B cell (primary cell): Measurements from ENCODE around the gene DOCK4. TPM values are rescaled to one million over a fixed set of nuclear protein-coding genes. Genes with fewer than 3 reads are reported as not detected.

Experiments used
- ATAC-seq: fragments of 200-7000 bp; cut with Tn5 transposase; one replicate; pipeline ENCODE4 v1.10.0; 2021; ENCODE audit warnings: low read depth, mild to moderate bottlenecking, moderate number of reproducible peaks, moderate library complexity
- CTCF ChIA-PET: fragments of 350-600 bp; sonication (Branson Sonifier 250); formaldehyde crosslinking; loops from one replicate; lab custom pipeline; 2021; ENCODE audit warnings: antibody characterized with exemption, inconsistent platforms; lab: Charles Lee
- POLR2A ChIA-PET: fragments of 350-600 bp; sonication (Branson Sonifier 250); formaldehyde crosslinking; loops from one replicate; lab custom pipeline; 2021; ENCODE audit warnings: antibody characterized with exemption; lab: Charles Lee
- DNase-seq: peaks from one replicate; pipeline ENCODE4 v3.0.0; 2013
- H2AFZ ChIP-seq: 2 replicates; pipeline ENCODE4 v1.6.1; 2012; ENCODE audit warnings: mild to moderate bottlenecking, low read depth, low read length; ENCODE audit not compliant: insufficient read depth, poor library complexity, severe bottlenecking
- H3K27ac ChIP-seq, 2 donors: 1 replicate in 1 of 2; 2 replicates in 1 of 2; pipeline ENCODE4 v1.5.1; 2012 to 2013; ENCODE audit warnings: low read length in 2 of 2, mild to moderate bottlenecking in 2 of 2, moderate library complexity in 1 of 2
- H3K27me3 ChIP-seq, 4 experiments: fragments of 200-600 bp in 1 of 4; sonication (generic) in 1 of 4; replicated peaks in 1 of 4; 1 replicate in 2 of 4; 2 replicates in 2 of 4; pipeline versions ENCODE4 v1.6.1 to v1.7.0; 2013 to 2016; ENCODE audit warnings: low read length in 3 of 4, mild to moderate bottlenecking in 2 of 4, mixed read lengths in 1 of 4, moderate library complexity in 1 of 4; ENCODE audit not compliant: insufficient read depth in 4 of 4, control insufficient read depth in 3 of 4; ENCODE audit errors: control extremely low read depth in 1 of 4
- H3K36me3 ChIP-seq, 2 experiments: replicated peaks in 1 of 2; 1 replicate in 1 of 2; 2 replicates in 1 of 2; pipeline versions ENCODE4 v1.6.1 to v1.7.1; 2013; ENCODE audit warnings: low read length in 1 of 2; ENCODE audit not compliant: insufficient read depth in 2 of 2, control insufficient read depth in 1 of 2; ENCODE audit errors: control extremely low read depth in 1 of 2, extremely low read depth in 1 of 2
- H3K4me1 ChIP-seq, 2 donors: fragments of 200-600 bp in 1 of 2; sonication (generic) in 1 of 2; 1 replicate in 1 of 2; 2 replicates in 1 of 2; pipeline versions ENCODE4 v1.5.1 to v1.6.1; 2013 to 2017; ENCODE audit warnings: low read length in 2 of 2; ENCODE audit not compliant: control insufficient read depth in 2 of 2, insufficient read depth in 2 of 2
- H3K4me2 ChIP-seq: replicated peaks from 2 replicates; pipeline ENCODE3; 2012; ENCODE audit warnings: mild to moderate bottlenecking, low read depth, low read length; ENCODE audit not compliant: poor library complexity, severe bottlenecking
- H3K4me3 ChIP-seq, 5 experiments: fragments of 200-600 bp in 1 of 5; sonication (generic) in 1 of 5; 1 replicate in 3 of 5; 2 replicates in 2 of 5; pipeline versions ENCODE4 v1.5.1 to v1.7.0; 2011 to 2016; ENCODE audit warnings: low read length in 4 of 5, mild to moderate bottlenecking in 4 of 5, low read depth in 2 of 5, control low read depth in 1 of 5, moderate library complexity in 1 of 5; ENCODE audit not compliant: insufficient read depth in 1 of 5; ENCODE audit errors: control extremely low read depth in 1 of 5, extremely low read depth in 1 of 5
- H3K79me2 ChIP-seq: fragments of 200-600 bp; sonication (generic); one replicate; pipeline ENCODE4 v1.6.0; 2016; ENCODE audit warnings: low read length; ENCODE audit not compliant: control insufficient read depth, insufficient read depth
- H3K9ac ChIP-seq: fragments of 200-600 bp; sonication (generic); 2 replicates; pipeline ENCODE4 v1.6.1; 2017; ENCODE audit warnings: mild to moderate bottlenecking, low read length, moderate library complexity
- H3K9me3 ChIP-seq, 3 donors: one replicate each; pipeline versions ENCODE4 v1.6.1 to v1.7.1; 2013; ENCODE audit warnings: low read length in 2 of 3; ENCODE audit not compliant: control insufficient read depth in 2 of 3, insufficient read depth in 1 of 3; ENCODE audit errors: control extremely low read depth in 1 of 3
- H4K20me1 ChIP-seq: 2 replicates; pipeline ENCODE4 v1.6.0; 2012; ENCODE audit warnings: mild to moderate bottlenecking, low read length; ENCODE audit not compliant: insufficient read depth, control insufficient read depth, poor library complexity, severe bottlenecking
- H3K27ac Mint-ChIP-seq: one replicate; pipeline ENCODE4 v1.8.0; 2021; ENCODE audit warnings: mixed read lengths
- H3K27me3 Mint-ChIP-seq: one replicate; pipeline ENCODE4 v1.8.0; 2021; ENCODE audit warnings: mixed read lengths
- H3K4me1 Mint-ChIP-seq: one replicate; pipeline ENCODE4 v1.8.0; 2021; ENCODE audit warnings: mixed read lengths
- H3K4me3 Mint-ChIP-seq: one replicate; pipeline ENCODE4 v1.8.0; 2021; ENCODE audit warnings: mixed read lengths
- H3K9me3 Mint-ChIP-seq: one replicate; pipeline ENCODE4 v1.8.0; 2022; ENCODE audit warnings: mixed read lengths; ENCODE audit not compliant: insufficient read depth
- CTCF ChIP-seq: fragments of 200-600 bp; IDR thresholded peaks from one replicate; pipeline ENCODE4 v1.8.0; 2022; ENCODE audit warnings: antibody characterized with exemption, mild to moderate bottlenecking
- EZH2 ChIP-seq: IDR thresholded peaks from 2 replicates; pipeline ENCODE4 v1.6.1; 2012; ENCODE audit warnings: borderline replicate concordance, low read depth, mild to moderate bottlenecking, moderate library complexity, low read length; ENCODE audit not compliant: insufficient read depth, poor library complexity, severe bottlenecking
- WGBS: methylation state at CpG from one replicate; pipeline ENCODE4 v1.1.5; 2013; ENCODE audit warnings: missing lambda C conversion rate; ENCODE audit not compliant: insufficient coverage; 5-methylcytosine and 5-hydroxymethylcytosine counted together
- intact Hi-C: fragments of 100-400 bp; cut with micrococcal nuclease; formaldehyde crosslinking; loops from one replicate; pipeline ENCODE4 v1.10.0; 2022
- polyA plus RNA-seq: library from polyadenylated mRNA; depleted of rRNA; stranded (reverse); fragments of >200 nt; gene quantifications from 2 replicates; pipeline ENCODE4 v1.2.3, GENCODE V29; 2012
- total RNA-seq, 2 donors: library from RNA; stranded (reverse); fragments of 120-200 nt in 1 of 2; gene quantifications; 1 replicate in 1 of 2; 2 replicates in 1 of 2; pipeline versions ENCODE4 v1.2.3 to v1.2.4, GENCODE V29; 2013 to 2022

Gene DOCK4
- total and polyA plus RNA-seq, 2 donors (not counting 1 experiment from before 2014, with no cell fraction given), result 0.03 to 4.1 TPM

- DNase-seq, result no peak
- intact Hi-C loops, result no loop called here
- Mint-ChIP-seq H3K9me3 (no peaks in the 10 kb centered on the region), H3K27ac (no peak overlapping the region), H3K4me1 (no peaks in the 10 kb centered on the region), H3K27me3 (peaks cover 21% of the 10 kb centered on the region), H3K4me3 (no peak overlapping the region)
- 86% methylated on average over 1 of the region's 1 CpG for WGBS
- Histone ChIP-seq H2AFZ (no peak overlapping the region), H3K79me2 (no peaks in the 10 kb centered on the region), H3K4me1 (no peaks in the 10 kb centered on the region), H3K36me3 (no peaks in the 10 kb centered on the region), H3K9me3 (peaks cover 0 to 5% (median 0%) of the 10 kb centered on the region in 3 donors), H4K20me1 (no peaks in the 10 kb centered on the region), H3K4me2 (no peak overlapping the region), H3K27me3 (no peaks in the 10 kb centered on the region), H3K27ac (no peak overlapping the region), H3K4me3 (no peak overlapping the region), H3K9ac (no peak overlapping the region)
- ChIA-PET CTCF (no interaction called here), POLR2A (no interaction called here)
- no peak for TF ChIP-seq EZH2
- no peak for ATAC-seq
Observed at GRCh38 chr7:111710839-111711380, 495.3 kb downstream of the DOCK4 start.

- WGBS, result 70% methylated on average over 3 of the region's 4 CpGs
- Histone ChIP-seq H3K4me1 (no peaks in the 10 kb centered on the region), H3K79me2 (no peaks in the 10 kb centered on the region), H3K4me3 (no peak overlapping the region), H3K36me3 (no peaks in the 10 kb centered on the region), H2AFZ (no peak overlapping the region), H3K9ac (no peak overlapping the region), H3K4me2 (no peak overlapping the region), H3K27me3 (no peaks in the 10 kb centered on the region), H3K27ac (no peak overlapping the region), H3K9me3 (peaks cover 0 to 11% (median 0%) of the 10 kb centered on the region in 3 donors), H4K20me1 (no peaks in the 10 kb centered on the region)
- DNase-seq (no peak), ATAC-seq (no peak)
- POLR2A ChIA-PET, result no interaction called here
- TF ChIP-seq CTCF, result no peak
- TF ChIP-seq EZH2, result no peak
- CTCF ChIA-PET, result no interaction called here
- H3K4me3 Mint-ChIP-seq, result no peak overlapping the region
- H3K9me3 Mint-ChIP-seq, result no peaks in the 10 kb centered on the region
- no peaks in the 10 kb centered on the region for H3K4me1 Mint-ChIP-seq
- no peak overlapping the region for H3K27ac Mint-ChIP-seq
- intact Hi-C loops, result no loop called here
- peaks cover 22% of the 10 kb centered on the region for H3K27me3 Mint-ChIP-seq
Observed at GRCh38 chr7:111708072-111708471, 498.1 kb downstream of the DOCK4 start.
